HG02759 (cell line): ENCODE measurements around the gene PARD3.
"Not testable (repeated sequence)": the region's sequence is repeated elsewhere in the genome, so short reads cannot be mapped to it uniquely, and the experiment has no call there.

ENCODE experiments used
- ATAC-seq: cut with Tn5 transposase; IDR thresholded peaks from one replicate; pipeline ENCODE4 v1.9.1; 2021; ENCODE audit warnings: mild to moderate bottlenecking, moderate library complexity; ENCODE audit not compliant: unreplicated experiment

Gene PARD3

GRCh38 chr10:34406463-34407323 lies 408.4 kb downstream of the PARD3 start:
- no peak for ATAC-seq

DNA sequence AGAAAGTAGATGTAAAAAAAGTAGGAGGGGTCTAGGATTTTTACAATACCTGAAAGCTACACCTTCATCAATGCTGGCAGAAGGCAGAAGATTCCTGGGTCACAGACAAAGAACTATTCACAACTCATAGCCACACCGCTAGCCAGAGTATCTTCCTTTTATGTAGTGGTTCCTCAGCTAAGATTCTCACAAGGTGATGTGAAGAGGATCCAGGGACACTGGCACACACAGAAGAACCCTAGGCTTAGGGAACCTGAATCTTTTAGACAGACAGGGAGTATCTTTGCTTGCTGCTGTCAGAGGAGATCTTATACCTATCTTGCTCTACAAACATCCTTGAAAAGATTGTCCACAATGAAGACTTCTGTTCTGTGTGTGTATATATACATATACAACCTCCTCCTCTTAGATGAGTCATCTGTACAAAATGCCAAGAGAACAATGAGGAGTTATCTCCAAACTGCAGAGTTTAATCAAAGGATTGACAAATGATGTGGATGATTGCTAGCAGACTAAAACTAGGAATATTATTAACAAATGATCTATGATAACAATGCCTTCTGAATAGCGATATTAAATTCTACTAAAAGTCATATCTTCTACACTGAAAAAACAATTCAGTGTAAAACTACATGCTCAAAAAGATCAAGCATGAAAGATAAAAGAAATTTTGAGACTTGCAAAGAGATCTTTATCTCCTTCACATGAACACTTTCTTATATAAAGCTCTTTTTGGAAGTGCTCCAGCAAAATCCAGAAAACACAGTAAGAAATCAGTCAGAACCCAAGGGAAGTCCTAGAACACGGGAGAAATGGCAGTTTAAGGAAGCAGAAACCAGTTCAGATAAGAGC lies 409.3 kb downstream of the PARD3 start:
- no peak for ATAC-seq

DNA sequence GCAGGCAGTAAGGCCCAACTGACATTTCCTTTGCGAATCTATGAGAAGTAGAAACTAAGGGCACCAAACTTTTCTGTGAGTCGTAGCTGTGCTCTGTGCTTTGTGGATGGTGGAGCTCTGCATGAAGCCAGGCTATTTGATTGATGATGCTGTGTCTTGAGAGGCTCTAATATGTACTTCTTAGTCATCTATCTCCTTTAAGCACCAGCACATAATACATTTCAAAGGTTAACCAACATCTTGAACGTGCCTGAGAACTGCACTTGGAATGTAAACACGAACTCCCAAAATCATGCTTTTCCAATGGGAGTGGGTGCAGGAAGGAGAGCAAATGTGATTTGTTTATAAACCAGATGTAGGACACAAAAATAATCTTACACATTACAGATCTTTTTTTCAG lies 411.6 kb downstream of the PARD3 start:
- no peak for ATAC-seq

DNA sequence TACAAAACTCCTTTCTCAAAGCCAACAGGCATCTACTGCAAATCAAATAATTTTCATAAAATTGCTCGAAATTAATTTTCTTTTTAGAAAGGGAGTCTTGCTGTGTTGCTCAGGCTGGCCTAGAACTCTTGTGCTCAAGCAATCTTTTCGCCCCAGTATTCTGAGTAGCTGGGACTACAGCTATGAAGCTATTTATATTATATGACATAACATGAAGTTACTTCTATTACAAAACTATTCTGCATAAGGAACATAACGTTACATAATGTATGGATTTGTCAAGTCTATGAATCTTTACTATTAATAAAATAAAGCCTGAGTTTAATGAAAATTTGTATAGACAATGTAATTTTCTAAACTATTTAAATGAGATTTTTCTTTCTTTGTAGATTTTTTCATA lies 415.0 kb downstream of the PARD3 start:
- no peak for ATAC-seq

DNA sequence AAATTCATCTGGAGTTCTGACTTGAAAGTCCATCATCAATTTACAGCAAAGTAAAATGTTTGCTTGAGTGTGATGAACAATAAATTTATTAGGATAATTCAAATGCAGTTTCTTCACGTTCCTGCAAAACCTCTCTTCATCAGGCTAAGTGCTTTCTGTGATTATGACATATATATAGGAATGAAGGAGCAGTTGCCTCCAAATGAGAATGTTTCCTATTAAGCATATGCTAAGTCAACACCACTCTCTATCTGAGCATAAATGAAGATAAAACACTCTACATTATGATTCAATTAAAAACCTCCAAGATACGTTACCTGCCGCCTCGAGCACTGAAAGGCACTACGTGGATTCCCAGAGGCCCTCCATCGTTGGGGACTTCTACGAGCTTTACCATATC lies 416.1 kb downstream of the PARD3 start:
- no peak for ATAC-seq

DNA sequence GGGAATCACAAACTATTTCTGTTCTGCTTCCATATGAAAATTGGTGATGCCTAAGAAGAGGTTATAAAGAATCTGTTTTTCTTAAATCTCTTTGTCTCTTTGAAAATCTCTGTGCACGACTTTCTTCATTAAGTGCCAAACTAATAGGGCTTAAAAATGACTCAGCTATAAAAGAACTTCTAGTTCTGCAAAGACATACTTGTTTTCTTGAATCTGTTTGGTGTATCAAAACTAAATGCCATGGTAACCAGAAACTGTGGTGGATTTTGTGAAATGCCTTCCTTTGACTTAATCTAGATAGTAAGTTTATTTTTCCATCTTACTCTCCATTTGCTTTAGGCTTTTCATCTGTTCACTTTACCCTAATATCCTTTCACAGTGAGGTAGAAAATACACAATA lies 417.8 kb downstream of the PARD3 start:
- no peak for ATAC-seq

GRCh38 chr10:34396663-34397062 lies 418.4 kb downstream of the PARD3 start:
- no peak for ATAC-seq

GRCh38 chr10:34392641-34393170 lies 422.4 kb downstream of the PARD3 start:
- no peak for ATAC-seq

GRCh38 chr10:34391168-34391567 lies 423.9 kb downstream of the PARD3 start:
- not testable (repeated sequence) for ATAC-seq

GRCh38 chr10:34389801-34390200 lies 425.3 kb downstream of the PARD3 start:
- no peak for ATAC-seq

GRCh38 chr10:34386921-34387320 lies 428.2 kb downstream of the PARD3 start:
- ATAC-seq = no peak

DNA sequence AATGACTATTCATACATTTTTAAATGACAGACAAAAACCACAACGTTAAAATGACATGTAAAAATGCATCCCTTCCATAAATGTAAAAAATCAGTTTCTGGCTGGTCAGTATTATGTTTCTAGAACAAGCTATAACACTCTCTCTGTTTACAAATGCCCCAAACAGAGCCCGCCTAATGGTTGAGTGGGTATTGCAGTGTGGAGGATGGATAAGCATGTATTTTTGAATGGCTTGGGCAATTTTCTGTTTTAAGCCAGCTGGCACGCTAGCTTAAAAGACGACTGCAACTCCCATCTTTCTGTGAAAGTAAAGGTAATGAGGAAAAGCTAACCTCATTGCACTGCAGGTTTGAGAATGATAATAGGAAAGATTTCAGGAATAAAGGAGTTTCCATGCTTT lies 430.7 kb downstream of the PARD3 start:
- ATAC-seq = no peak

GRCh38 chr10:34382626-34383025 lies 432.5 kb downstream of the PARD3 start:
- ATAC-seq = no peak

DNA sequence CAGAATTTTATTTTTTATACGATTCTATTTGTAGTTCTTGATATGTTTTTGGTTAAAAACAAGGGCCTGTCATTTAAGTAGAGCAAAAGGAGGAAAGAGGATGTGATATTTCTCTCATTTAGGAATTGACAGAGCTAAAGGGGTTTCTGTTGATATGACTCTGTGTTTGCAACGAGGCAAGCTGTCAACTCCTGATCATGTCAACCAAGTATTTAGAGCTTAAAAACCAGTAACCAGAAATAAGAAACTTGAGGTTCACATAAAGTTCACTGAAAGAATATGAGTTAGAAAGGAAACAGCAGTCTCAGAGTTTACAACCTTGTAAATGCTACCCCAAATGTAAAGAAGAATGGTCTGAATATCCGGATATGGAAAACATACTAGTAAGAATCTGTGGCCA lies 434.2 kb downstream of the PARD3 start:
- no peak for ATAC-seq

DNA sequence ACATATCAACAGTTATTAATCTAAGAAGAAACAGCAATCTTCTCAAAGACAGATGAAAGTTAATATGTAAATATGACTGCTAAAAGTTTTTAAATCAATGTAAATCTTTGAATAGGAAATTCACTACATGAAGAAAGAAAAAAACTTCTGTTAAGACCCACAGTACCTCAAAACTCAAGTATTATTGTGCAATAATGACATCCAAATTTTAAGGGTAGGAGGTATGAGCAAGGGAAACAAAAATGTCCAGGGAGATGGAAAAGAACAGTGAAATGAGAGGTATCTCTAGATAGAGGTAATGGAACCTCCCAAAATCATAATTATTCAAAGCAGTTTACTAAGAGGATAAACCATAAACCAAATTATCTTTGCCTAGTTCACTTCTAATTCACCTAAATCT lies 436.8 kb downstream of the PARD3 start:
- no peak for ATAC-seq

- ATAC-seq = no peak
These were observed 437.3 kb downstream of the PARD3 start for GRCh38 chr10:34377833-34378232.

- ATAC-seq = peak; percentile 7
These were observed 440.6 kb downstream of the PARD3 start for GRCh38 chr10:34374356-34375045.

DNA sequence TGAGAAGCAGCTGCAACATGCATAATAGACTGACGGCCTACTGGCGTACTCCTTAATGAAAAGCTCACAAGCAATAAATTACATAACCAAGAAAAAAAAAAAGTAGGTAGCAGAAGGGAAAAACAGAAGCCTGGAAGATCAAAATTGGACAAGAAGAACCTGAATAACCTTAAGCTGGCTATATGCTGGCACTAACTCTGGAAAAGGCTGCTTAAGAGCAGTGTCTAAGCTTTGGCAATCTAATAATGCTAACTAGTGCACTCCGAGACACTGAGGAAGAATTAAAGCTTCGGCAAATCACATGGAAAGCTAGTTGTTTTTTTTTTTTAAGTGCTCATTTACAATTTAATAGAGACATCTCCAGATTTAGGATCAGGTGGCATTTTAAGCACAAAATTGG lies 441.9 kb downstream of the PARD3 start:
- ATAC-seq = no peak

DNA sequence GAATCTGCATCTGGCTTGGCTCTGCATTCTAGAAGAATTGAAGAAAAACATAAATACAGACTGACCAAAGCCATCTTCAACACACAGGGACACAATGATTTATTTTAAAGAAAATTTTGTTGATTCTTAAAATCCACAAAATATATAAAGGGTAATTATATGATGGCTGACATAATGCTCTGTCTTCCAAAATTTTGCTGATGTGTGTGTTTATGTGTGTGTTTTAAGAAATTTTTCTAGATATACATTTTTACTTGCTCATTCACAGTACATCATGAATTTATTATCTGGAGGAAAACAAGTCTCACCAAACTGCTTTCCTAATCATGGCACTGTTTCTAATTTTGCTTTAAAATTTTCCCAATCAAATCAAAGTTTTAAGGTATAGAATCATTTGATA lies 442.6 kb downstream of the PARD3 start:
- ATAC-seq = no peak

DNA sequence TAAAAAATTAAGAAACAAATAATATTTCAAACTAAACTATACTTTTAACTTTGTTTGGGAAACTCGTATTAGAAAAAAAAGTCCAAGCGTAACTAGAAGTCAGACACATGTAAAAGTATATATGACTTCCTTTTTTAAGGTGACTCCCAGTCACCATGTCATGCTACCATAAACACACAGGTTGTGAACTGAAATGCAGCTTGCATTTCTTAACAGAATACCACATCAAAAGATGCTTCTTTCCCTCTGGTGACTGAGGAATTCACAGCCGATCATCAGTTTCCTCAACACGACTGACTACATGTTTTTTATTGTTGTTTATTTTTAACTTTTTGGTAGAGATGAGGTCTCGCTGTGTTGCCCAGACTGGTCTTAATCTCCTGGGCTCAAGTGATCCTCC lies 445.0 kb downstream of the PARD3 start:
- ATAC-seq = no peak

DNA sequence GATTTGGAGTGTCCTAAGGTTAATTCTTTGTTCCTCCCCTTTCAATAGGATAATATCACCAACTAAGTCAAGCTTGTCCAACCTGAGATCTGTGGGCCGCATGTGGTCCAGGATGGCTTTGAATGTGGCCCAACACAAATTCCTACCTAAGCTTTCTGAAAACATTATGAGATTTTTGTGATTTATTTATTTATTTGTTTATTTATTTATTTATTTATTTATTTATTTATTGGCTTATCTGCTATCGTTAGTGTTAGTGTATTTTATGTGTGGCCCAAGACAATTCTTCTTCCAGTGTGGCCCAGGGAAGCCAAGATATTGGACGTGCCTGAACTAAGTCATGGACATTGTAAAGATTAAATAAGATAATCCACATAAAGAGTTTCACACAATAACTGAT lies 446.0 kb downstream of the PARD3 start:
- ATAC-seq = no peak
